WERI-Rb-1 (cell line): ENCODE measurements around the gene NIPA2.

ENCODE experiments used
- DNase-seq: peaks from one replicate; pipeline ENCODE4 v3.0.0-alpha.2; 2020
- H3K27ac ChIP-seq: fragments of 250-450 bp; sonication (Bioruptor Pico); 2 replicates; pipeline ENCODE4 v1.5.1; 2020; ENCODE audit warnings: mild to moderate bottlenecking, moderate library complexity
- H3K27me3 ChIP-seq: fragments of 250-450 bp; sonication (Bioruptor Pico); 2 replicates; pipeline ENCODE4 v1.5.1; 2021; ENCODE audit warnings: mild to moderate bottlenecking, low read depth, moderate library complexity; ENCODE audit not compliant: insufficient read depth, severe bottlenecking
- H3K36me3 ChIP-seq: fragments of 250-450 bp; sonication (Bioruptor Pico); 2 replicates; pipeline ENCODE4 v1.5.1; 2020; ENCODE audit warnings: mild to moderate bottlenecking, moderate library complexity
- H3K4me3 ChIP-seq: 2 replicates; pipeline ENCODE4 v1.5.1; 2011; ENCODE audit warnings: low read depth, mild to moderate bottlenecking, control low read depth, low read length
- H3K9me3 ChIP-seq: fragments of 250-450 bp; sonication (Bioruptor Pico); 2 replicates; pipeline ENCODE4 v1.5.1; 2021; ENCODE audit warnings: mild to moderate bottlenecking, moderate library complexity; ENCODE audit not compliant: severe bottlenecking
- CTCF ChIP-seq: IDR thresholded peaks from 2 replicates; pipeline ENCODE4 v1.5.1; 2011; ENCODE audit warnings: low read depth, mild to moderate bottlenecking, control low read depth, inconsistent platforms, low read length

Gene NIPA2

GRCh38 chr15:22915866-22916515, 77.5 kb downstream of the NIPA2 start:
- no peaks in the 10 kb centered on the region for H3K27me3 ChIP-seq
- no peak overlapping the region for H3K27ac ChIP-seq
- DNase-seq: no peak
- no peaks in the 10 kb centered on the region for H3K9me3 ChIP-seq
- H3K4me3 ChIP-seq: no peak overlapping the region
- H3K36me3 ChIP-seq: no peaks in the 10 kb centered on the region
- TF ChIP-seq CTCF: no peak

GRCh38 chr15:22916606-22917350, 78.3 kb downstream of the NIPA2 start:
- H3K27ac ChIP-seq: no peak overlapping the region
- no peaks in the 10 kb centered on the region for H3K9me3 ChIP-seq
- no peak for TF ChIP-seq CTCF
- no peak for DNase-seq
- no peaks in the 10 kb centered on the region for H3K27me3 ChIP-seq
- H3K4me3 ChIP-seq: no peak overlapping the region
- no peaks in the 10 kb centered on the region for H3K36me3 ChIP-seq

- TF ChIP-seq CTCF: no peak
- H3K9me3 ChIP-seq: no peaks in the 10 kb centered on the region
- H3K27me3 ChIP-seq: no peaks in the 10 kb centered on the region
- H3K36me3 ChIP-seq: no peaks in the 10 kb centered on the region
- H3K27ac ChIP-seq: no peak overlapping the region
- DNase-seq: no peak
- H3K4me3 ChIP-seq: no peak overlapping the region
Observed at GRCh38 chr15:22917556-22917955, 79.1 kb downstream of the NIPA2 start.
